CD4-positive, alpha-beta T cell (primary cell): ENCODE results near the gene LGR6. TPM values are rescaled to one million over a fixed set of nuclear protein-coding genes. Genes with fewer than 3 reads are reported as not detected.

ENCODE experiments used
- ATAC-seq: fragments of 200-7000 bp; cut with Tn5 transposase; one replicate; pipeline ENCODE4 v1.10.0; 2022; ENCODE audit warnings: mild to moderate bottlenecking; ENCODE audit not compliant: poor library complexity
- CTCF ChIA-PET: fragments of 350-600 bp; sonication (Branson Sonifier 250); formaldehyde crosslinking; loops from one replicate; lab custom pipeline; 2021; ENCODE audit warnings: antibody characterized with exemption, inconsistent platforms; lab: Charles Lee
- POLR2A ChIA-PET: fragments of 350-600 bp; sonication (Branson Sonifier 250); formaldehyde crosslinking; loops from one replicate; lab custom pipeline; 2021; ENCODE audit warnings: antibody characterized with exemption, inconsistent platforms; lab: Charles Lee
- DNase-seq, 14 experiments: peaks; one replicate each; pipeline ENCODE4 v3.0.0-alpha.2; 2013 to 2020; ENCODE audit warnings: mixed read lengths in 2 of 14
- H3K27ac ChIP-seq, 2 donors: one replicate each; pipeline versions ENCODE4 v1.5.1 to v1.7.0; 2013; ENCODE audit warnings: low read length in 2 of 2, low read depth in 1 of 2, mild to moderate bottlenecking in 1 of 2
- H3K27me3 ChIP-seq, 2 experiments: 1 replicate in 1 of 2; 2 replicates in 1 of 2; pipeline versions ENCODE4 v1.6.1 to v1.7.0; 2013; ENCODE audit warnings: low read length in 2 of 2, control low read depth in 1 of 2, mild to moderate bottlenecking in 1 of 2, moderate library complexity in 1 of 2; ENCODE audit not compliant: insufficient read depth in 2 of 2, control insufficient read depth in 1 of 2
- H3K36me3 ChIP-seq: one replicate; pipeline ENCODE4 v1.6.1; 2013; ENCODE audit warnings: low read length, control low read depth; ENCODE audit not compliant: insufficient read depth
- H3K4me1 ChIP-seq: one replicate; pipeline ENCODE4 v1.6.1; 2013; ENCODE audit warnings: low read length, control low read depth; ENCODE audit not compliant: insufficient read depth
- H3K4me3 ChIP-seq: one replicate; pipeline ENCODE4 v1.5.1; 2013; ENCODE audit warnings: mild to moderate bottlenecking, low read length, moderate library complexity
- H3K9me3 ChIP-seq, 2 experiments: 1 replicate in 1 of 2; 2 replicates in 1 of 2; pipeline versions ENCODE4 v1.6.1 to v1.7.0; 2013; ENCODE audit warnings: low read length in 2 of 2, mild to moderate bottlenecking in 2 of 2, control low read depth in 1 of 2, moderate library complexity in 1 of 2; ENCODE audit not compliant: control insufficient read depth in 1 of 2, insufficient read depth in 1 of 2
- H3K27ac Mint-ChIP-seq: one replicate; pipeline ENCODE4 v1.8.0; 2020; ENCODE audit warnings: mixed read lengths
- H3K27me3 Mint-ChIP-seq: one replicate; pipeline ENCODE4 v1.8.0; 2021; ENCODE audit warnings: mixed read lengths
- H3K36me3 Mint-ChIP-seq: one replicate; pipeline ENCODE4 v1.8.0; 2021; ENCODE audit warnings: low read depth, mixed read lengths
- H3K4me1 Mint-ChIP-seq: one replicate; pipeline ENCODE4 v1.8.0; 2021; ENCODE audit warnings: low read depth, mixed read lengths
- H3K4me3 Mint-ChIP-seq: one replicate; pipeline ENCODE4 v1.8.0; 2020; ENCODE audit warnings: mild to moderate bottlenecking, mixed read lengths
- H3K9me3 Mint-ChIP-seq: one replicate; pipeline ENCODE4 v1.8.0; 2020; ENCODE audit warnings: mixed read lengths
- intact Hi-C, 2 experiments: fragments of 100-400 bp; cut with DNase I in 1 of 2; cut with micrococcal nuclease in 1 of 2; formaldehyde crosslinking; loops; one replicate each; pipeline versions ENCODE4 v1.15.1 to v1.9.0; 2023 to 2025; cut with DNase I, micrococcal nuclease
- total RNA-seq, 174 experiments: library from RNA in 2 of 174; stranded (reverse) in 2 of 174; gene quantifications; one replicate each; pipeline ENCODE4 v1.2.3 and lab custom pipeline; 2021 to 2026
- TF ChIP-seq, protein P1 (sequence below): fragments of 200-600 bp; IDR thresholded peaks from one replicate; pipeline ENCODE4 v1.8.0; 2022; ENCODE audit warnings: antibody characterized with exemption, mild to moderate bottlenecking

The LGR6 gene
- total RNA-seq, 2 experiments from 2014 or later = 0.19 to 0.45 TPM

DNA sequence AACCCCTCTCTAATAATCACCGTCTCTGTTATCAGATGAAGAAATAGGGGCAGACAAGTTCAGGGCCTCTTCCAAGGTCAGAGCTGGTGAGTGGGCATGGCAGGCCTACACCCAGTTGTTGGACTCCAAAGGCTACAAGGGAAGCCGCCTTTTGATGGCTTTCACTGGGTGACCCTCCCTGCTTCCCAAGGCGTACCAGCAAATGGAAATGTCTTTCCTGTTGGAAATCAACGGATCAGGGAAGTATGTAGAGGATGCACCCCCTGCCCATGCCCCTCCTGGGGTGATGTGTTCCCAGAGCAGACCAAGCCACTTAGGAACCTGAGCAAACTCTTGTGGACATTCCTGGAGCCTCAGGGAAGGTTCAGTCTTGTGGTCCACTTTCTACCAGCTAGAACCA is 47.4 kb downstream of the LGR6 start:
- Mint-ChIP-seq H3K9me3 (no peaks in the 10 kb centered on the region), H3K27ac (no peak overlapping the region), H3K36me3 (no peaks in the 10 kb centered on the region), H3K27me3 (peaks cover 34% of the 10 kb centered on the region), H3K4me1 (no peaks in the 10 kb centered on the region), H3K4me3 (no peak overlapping the region)
- Histone ChIP-seq H3K36me3 (no peaks in the 10 kb centered on the region), H3K27me3 (peaks cover 9 to 15% of the 10 kb centered on the region in 2 experiments), H3K4me1 (no peaks in the 10 kb centered on the region), H3K9me3 (peaks cover 0 to 6% of the 10 kb centered on the region in 2 experiments), H3K4me3 (no peak overlapping the region), H3K27ac (no peak overlapping the region)
- DNase-seq = peak in 1 of 14 experiments; percentile 16
- no peak for ATAC-seq
- ChIA-PET CTCF (no interaction called here), POLR2A (no interaction called here)
- intact Hi-C loops = no loop called here
- TF ChIP-seq, protein P1, sequence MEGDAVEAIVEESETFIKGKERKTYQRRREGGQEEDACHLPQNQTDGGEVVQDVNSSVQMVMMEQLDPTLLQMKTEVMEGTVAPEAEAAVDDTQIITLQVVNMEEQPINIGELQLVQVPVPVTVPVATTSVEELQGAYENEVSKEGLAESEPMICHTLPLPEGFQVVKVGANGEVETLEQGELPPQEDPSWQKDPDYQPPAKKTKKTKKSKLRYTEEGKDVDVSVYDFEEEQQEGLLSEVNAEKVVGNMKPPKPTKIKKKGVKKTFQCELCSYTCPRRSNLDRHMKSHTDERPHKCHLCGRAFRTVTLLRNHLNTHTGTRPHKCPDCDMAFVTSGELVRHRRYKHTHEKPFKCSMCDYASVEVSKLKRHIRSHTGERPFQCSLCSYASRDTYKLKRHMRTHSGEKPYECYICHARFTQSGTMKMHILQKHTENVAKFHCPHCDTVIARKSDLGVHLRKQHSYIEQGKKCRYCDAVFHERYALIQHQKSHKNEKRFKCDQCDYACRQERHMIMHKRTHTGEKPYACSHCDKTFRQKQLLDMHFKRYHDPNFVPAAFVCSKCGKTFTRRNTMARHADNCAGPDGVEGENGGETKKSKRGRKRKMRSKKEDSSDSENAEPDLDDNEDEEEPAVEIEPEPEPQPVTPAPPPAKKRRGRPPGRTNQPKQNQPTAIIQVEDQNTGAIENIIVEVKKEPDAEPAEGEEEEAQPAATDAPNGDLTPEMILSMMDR = no peak

DNA sequence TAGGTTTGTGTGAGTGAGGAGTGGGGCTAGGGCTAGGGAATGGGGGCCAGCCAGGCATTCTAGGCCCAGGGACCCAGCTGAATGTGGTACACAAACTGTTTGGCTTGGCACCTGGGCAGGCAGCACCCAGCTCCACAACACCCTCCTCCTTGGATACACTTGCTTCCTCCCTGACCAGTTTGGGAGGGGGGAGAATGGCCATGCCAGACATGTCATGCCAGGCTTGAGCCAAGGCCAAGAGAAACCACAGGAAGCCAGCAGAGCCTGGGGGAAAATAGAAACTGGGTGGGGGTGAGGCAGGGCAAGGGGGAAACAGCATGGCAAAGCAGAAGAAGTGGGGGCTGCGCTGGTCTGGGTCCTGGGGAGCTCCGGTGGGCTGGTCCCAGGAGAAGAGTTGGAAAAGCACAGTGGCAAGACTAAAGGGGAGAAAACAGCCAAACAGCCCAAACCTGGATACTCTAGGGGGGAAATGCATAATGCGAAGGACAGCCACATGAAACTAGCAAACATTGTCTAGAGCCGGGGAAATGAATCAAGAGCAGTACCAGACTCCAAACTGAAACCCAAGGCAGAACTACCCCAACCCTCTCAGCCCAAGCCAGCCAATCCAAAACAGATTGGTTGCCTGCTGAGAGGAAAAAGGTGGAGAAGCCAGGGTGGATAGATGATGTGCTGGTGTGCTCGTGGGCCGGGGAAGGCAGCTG is 47.9 kb downstream of the LGR6 start:
- Mint-ChIP-seq H3K27me3 (peaks cover 29% of the 10 kb centered on the region), H3K27ac (no peak overlapping the region), H3K36me3 (no peaks in the 10 kb centered on the region), H3K4me1 (no peaks in the 10 kb centered on the region), H3K9me3 (no peaks in the 10 kb centered on the region), H3K4me3 (no peak overlapping the region)
- Histone ChIP-seq H3K27ac (no peak overlapping the region), H3K36me3 (no peaks in the 10 kb centered on the region), H3K27me3 (peaks cover 8 to 14% of the 10 kb centered on the region in 2 experiments), H3K9me3 (peaks cover 0 to 6% of the 10 kb centered on the region in 2 experiments), H3K4me3 (no peak overlapping the region), H3K4me1 (no peaks in the 10 kb centered on the region)
- no peak for ATAC-seq
- ChIA-PET POLR2A (no interaction called here), CTCF (no interaction called here)
- intact Hi-C loops = no loop called here
- TF ChIP-seq, protein P1 = no peak
- peak in 1 of 14 experiments; percentile 21 for DNase-seq

DNA sequence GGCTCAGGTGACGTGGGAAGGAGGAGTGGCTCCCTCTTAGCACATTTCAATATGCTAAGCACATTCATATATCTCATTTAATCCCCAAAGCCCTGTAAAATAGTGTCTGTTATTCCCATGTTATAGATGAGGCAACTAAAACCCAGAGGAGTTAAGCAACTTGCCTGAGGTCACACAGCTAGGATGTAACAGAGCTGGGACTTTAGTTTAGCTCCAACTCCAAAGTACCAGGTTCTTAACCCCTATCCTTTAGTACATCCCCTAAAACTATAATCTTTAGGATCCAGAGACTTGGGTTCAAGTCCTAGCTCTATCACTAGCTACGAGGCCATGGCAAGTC is 48.5 kb downstream of the LGR6 start:
- Histone ChIP-seq H3K27me3 (peaks cover 3 to 8% of the 10 kb centered on the region in 2 experiments), H3K9me3 (peaks cover 0 to 6% of the 10 kb centered on the region in 2 experiments), H3K36me3 (no peaks in the 10 kb centered on the region), H3K4me3 (no peak overlapping the region), H3K27ac (no peak overlapping the region), H3K4me1 (no peaks in the 10 kb centered on the region)
- DNase-seq = no peak
- no peak for ATAC-seq
- H3K4me3 Mint-ChIP-seq = no peak overlapping the region
- H3K9me3 Mint-ChIP-seq = no peaks in the 10 kb centered on the region
- intact Hi-C loops = no loop called here
- CTCF ChIA-PET = no interaction called here
- no peaks in the 10 kb centered on the region for H3K4me1 Mint-ChIP-seq
- POLR2A ChIA-PET = no interaction called here
- H3K36me3 Mint-ChIP-seq = no peaks in the 10 kb centered on the region
- H3K27ac Mint-ChIP-seq = no peak overlapping the region
- H3K27me3 Mint-ChIP-seq = peaks cover 23% of the 10 kb centered on the region
- TF ChIP-seq, protein P1 = no peak
